Esophagus muscularis mucosa (tissue), 3 donors: ENCODE data around the gene KRTAP5-2.

Source experiments
- EP300 ChIP-seq: sonication (generic); formaldehyde crosslinking; IDR thresholded peaks from one replicate; pipeline ENCODE4 v1.6.1; 2017; ENCODE audit warnings: antibody characterized with exemption
- POLR2AphosphoS5 ChIP-seq, 2 donors: sonication (generic); formaldehyde crosslinking; IDR thresholded peaks; one replicate each; pipeline ENCODE4 v1.6.1; 2017; ENCODE audit warnings: antibody characterized with exemption in 2 of 2

DNA sequence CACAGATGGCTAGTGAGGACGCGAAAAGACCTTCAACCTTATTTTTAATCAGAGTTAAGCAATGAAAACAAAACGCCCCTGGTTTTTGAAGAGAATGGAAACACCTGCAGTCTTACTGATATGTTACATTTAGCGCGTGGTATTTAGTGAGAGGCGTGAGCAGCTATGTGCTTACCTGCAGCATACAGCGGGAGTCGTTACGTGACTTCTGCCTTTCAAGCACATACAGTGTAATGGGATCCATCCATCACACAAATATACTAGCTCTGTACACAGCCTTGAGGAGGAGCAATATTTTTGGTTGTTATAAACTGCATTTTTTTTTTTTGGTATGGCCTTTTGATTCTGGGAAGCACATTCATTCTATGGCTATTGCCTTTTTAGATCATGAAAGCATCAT, 5.5 kb downstream of the KRTAP5-2 start:
- TF ChIP-seq EP300 (no peak), POLR2AphosphoS5 (IDR thresholded peaks at IDR 0.05) (no peak)
